A204.1 (cell line): ENCODE results near the gene PLCH1.

ENCODE experiments used
- FAIRE-seq: peaks from 2 replicates; lab custom pipeline; 2012; peaks lifted over from hg19 to GRCh38; lab: Jason Lieb, UNC

Gene PLCH1

GRCh38 chr3:155604967-155605366, 139.9 kb downstream of the PLCH1 start:
- no peak for FAIRE-seq

- FAIRE-seq: no peak
These were observed 140.7 kb downstream of the PLCH1 start for GRCh38 chr3:155604126-155604525.

- no peak for FAIRE-seq
These were observed 141.6 kb downstream of the PLCH1 start for GRCh38 chr3:155603302-155603701.

GRCh38 chr3:155602307-155602706, 142.6 kb downstream of the PLCH1 start:
- no peak for FAIRE-seq

- FAIRE-seq: no peak
These were observed 146.2 kb downstream of the PLCH1 start for GRCh38 chr3:155598671-155599070.

- no peak for FAIRE-seq
These were observed 148.3 kb downstream of the PLCH1 start for GRCh38 chr3:155596615-155597014.

- no peak for FAIRE-seq
These were observed 149.5 kb downstream of the PLCH1 start for GRCh38 chr3:155595371-155595770.

- FAIRE-seq: no peak
These were observed 150.2 kb downstream of the PLCH1 start for GRCh38 chr3:155594526-155595187.

- no peak for FAIRE-seq
These were observed 157.3 kb downstream of the PLCH1 start for GRCh38 chr3:155587581-155587980.

- no peak for FAIRE-seq
These were observed 159.5 kb downstream of the PLCH1 start for GRCh38 chr3:155585384-155585783.

- no peak for FAIRE-seq
These were observed 163.3 kb downstream of the PLCH1 start for GRCh38 chr3:155581579-155581978.

- FAIRE-seq: no peak
These were observed 172.8 kb downstream of the PLCH1 start for GRCh38 chr3:155572085-155572484.

- no peak for FAIRE-seq
These were observed 176.6 kb downstream of the PLCH1 start for GRCh38 chr3:155568295-155568694.

GRCh38 chr3:155560594-155560993, 184.3 kb downstream of the PLCH1 start:
- FAIRE-seq: no peak

GRCh38 chr3:155560135-155560534, 184.7 kb downstream of the PLCH1 start:
- no peak for FAIRE-seq

- FAIRE-seq: no peak
These were observed 188.3 kb downstream of the PLCH1 start for GRCh38 chr3:155556531-155556930.

- no peak for FAIRE-seq
These were observed 189.3 kb downstream of the PLCH1 start for GRCh38 chr3:155555479-155556060.

- FAIRE-seq: no peak
These were observed 190.0 kb downstream of the PLCH1 start for GRCh38 chr3:155554777-155555451.

GRCh38 chr3:155553780-155554179, 191.1 kb downstream of the PLCH1 start:
- no peak for FAIRE-seq

- no peak for FAIRE-seq
These were observed 191.5 kb downstream of the PLCH1 start for GRCh38 chr3:155553326-155553725.

GRCh38 chr3:155550391-155550790, 194.5 kb downstream of the PLCH1 start:
- no peak for FAIRE-seq

- FAIRE-seq: no peak
These were observed 195.8 kb downstream of the PLCH1 start for GRCh38 chr3:155549087-155549486.

- no peak for FAIRE-seq
These were observed 196.7 kb downstream of the PLCH1 start for GRCh38 chr3:155548195-155548594.

GRCh38 chr3:155535098-155535497, 209.8 kb downstream of the PLCH1 start:
- no peak for FAIRE-seq
